ENCODE data around the gene G2E3.

Gene G2E3

GRCh38 chr14:30519961-30520360 lies 39.0 kb upstream of the G2E3 start:
- Histone ChIP-seq H2AFZ (ENCODE audit: low read depth, low read length) (no peak overlapping the region), H3K79me2 (ENCODE audit: insufficient read depth, low read length) (no peaks in the 10 kb centered on the region), H4K20me1 (ENCODE audit: insufficient read depth, low read length) (no peaks in the 10 kb centered on the region), H3K9ac (ENCODE audit: low read depth, low read length) (no peak overlapping the region), H3K27ac (ENCODE audit: low read length) (no peak overlapping the region), H3K4me2 (ENCODE audit: insufficient read depth, low read length) (no peak overlapping the region), H3K36me3 (ENCODE audit: insufficient read depth, low read length) (no peaks in the 10 kb centered on the region), H3K9me3 (ENCODE audit: insufficient read depth, low read length, severe bottlenecking) (no peaks in the 10 kb centered on the region), H3K4me3 (ENCODE audit: low read depth in 1 of 2, low read length in 2 of 2) (no peak overlapping the region), H3K4me1 (ENCODE audit: insufficient read depth, low read length) (peaks cover 5% of the 10 kb centered on the region; the same call in 1 of the 2 replicates), H3K27me3 (ENCODE audit: insufficient read depth, low read length, poor library complexity) (no peaks in the 10 kb centered on the region)
- ATAC-seq (ENCODE audit: insufficient read depth, low read depth) (no peak), DNase-seq (no peak)
- TF ChIP-seq EZH2 (IDR thresholded peaks at IDR 0.05; ENCODE audit: borderline replicate concordance, low read depth, low read length, severe bottlenecking) (no peak), CTCF (IDR thresholded peaks at IDR 0.05; ENCODE audit: borderline replicate concordance, extremely low read depth, low read length, poor library complexity, severe bottlenecking) (no peak)

DNA sequence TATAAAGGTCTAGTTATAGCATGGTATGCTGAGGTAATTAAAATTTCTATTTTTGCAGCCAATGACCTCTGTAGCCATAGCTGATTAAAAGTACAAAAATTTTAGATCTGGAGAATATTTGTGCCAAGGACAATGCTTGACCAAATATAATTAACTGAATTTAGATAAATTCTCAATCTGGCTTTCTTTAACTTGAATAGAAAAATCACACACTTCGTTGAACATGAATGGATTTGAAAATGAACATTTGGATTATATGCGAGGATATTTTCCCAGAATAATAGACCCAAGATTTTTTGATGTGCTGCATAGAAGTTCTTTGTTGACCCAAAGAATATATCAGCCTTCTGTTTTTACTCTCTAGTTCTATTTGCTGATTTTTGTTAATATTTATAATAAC lies 38.4 kb upstream of the G2E3 start:
- H3K79me2 ChIP-seq (ENCODE audit: insufficient read depth, low read length), result no peaks in the 10 kb centered on the region
- no peak for ATAC-seq (ENCODE audit: insufficient read depth, low read depth)

DNA sequence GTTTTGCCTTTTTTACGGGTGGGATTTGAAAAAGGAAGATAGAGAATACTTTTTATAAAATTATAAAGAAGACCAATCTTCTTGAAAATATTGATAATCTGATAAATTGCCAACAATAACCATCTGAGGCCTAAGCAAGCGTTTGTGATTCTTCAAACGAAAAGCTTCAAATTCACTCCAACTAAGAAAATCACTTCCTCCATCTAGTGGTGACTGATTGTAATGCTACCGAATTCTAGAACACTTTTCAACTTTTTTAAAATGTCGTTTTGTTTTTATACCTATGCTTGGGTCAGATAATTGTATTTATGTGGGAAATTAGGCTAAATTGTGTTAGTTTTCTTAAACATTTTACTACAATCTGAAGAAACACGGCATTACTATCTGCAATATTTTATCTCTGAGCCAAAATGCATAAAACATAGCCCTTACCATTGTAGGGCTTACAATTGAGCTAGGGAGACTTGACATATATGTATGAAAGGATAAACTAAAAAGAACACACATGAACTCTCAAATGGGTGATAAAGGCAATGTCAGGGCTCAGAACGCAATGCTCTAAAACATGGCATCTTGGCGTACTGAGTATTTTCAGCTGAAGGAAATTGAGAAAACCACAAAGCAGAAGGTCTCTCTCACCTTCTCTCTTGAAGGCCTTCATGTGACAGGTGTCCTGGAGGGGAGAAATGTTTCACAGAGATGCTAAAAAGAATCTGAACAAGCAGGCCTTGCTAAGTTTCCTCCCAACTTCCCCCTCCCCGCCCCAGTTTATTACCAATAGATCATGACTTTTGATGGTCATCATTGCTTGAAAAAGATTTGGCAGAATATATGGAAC lies 36.8 kb upstream of the G2E3 start:
- Histone ChIP-seq H3K36me3 (ENCODE audit: insufficient read depth, low read length) (no peaks in the 10 kb centered on the region), H4K20me1 (ENCODE audit: insufficient read depth, low read length) (no peaks in the 10 kb centered on the region), H3K9me3 (ENCODE audit: insufficient read depth, low read length, severe bottlenecking) (no peaks in the 10 kb centered on the region), H3K27me3 (ENCODE audit: insufficient read depth, low read length, poor library complexity) (no peaks in the 10 kb centered on the region), H3K4me3 (ENCODE audit: low read depth in 1 of 2, low read length in 2 of 2) (no peak overlapping the region), H3K4me1 (ENCODE audit: insufficient read depth, low read length) (peaks cover 5% of the 10 kb centered on the region; the same call in 1 of the 2 replicates), H3K9ac (ENCODE audit: low read depth, low read length) (no peak overlapping the region), H3K27ac (ENCODE audit: low read length) (no peak overlapping the region), H2AFZ (ENCODE audit: low read depth, low read length) (no peak overlapping the region), H3K79me2 (ENCODE audit: insufficient read depth, low read length) (no peaks in the 10 kb centered on the region), H3K4me2 (ENCODE audit: insufficient read depth, low read length) (no peak overlapping the region)
- no peak for DNase-seq
- no peak for TF ChIP-seq EZH2 (IDR thresholded peaks at IDR 0.05; ENCODE audit: borderline replicate concordance, low read depth, low read length, severe bottlenecking)
- peak; percentile 77 for TF ChIP-seq CTCF (IDR thresholded peaks at IDR 0.05; ENCODE audit: borderline replicate concordance, extremely low read depth, low read length, poor library complexity, severe bottlenecking)
- ATAC-seq (ENCODE audit: insufficient read depth, low read depth), result peak; percentile 40; the same call in 2 of the 3 replicates

More for the DNA sequence above, 38.4 kb upstream of the G2E3 start:
- Histone ChIP-seq H3K27me3 (ENCODE audit: insufficient read depth, low read length, poor library complexity) (no peaks in the 10 kb centered on the region), H3K4me3 (ENCODE audit: low read depth in 1 of 2, low read length in 2 of 2) (no peak overlapping the region), H2AFZ (ENCODE audit: low read depth, low read length) (no peak overlapping the region), H3K36me3 (ENCODE audit: insufficient read depth, low read length) (no peaks in the 10 kb centered on the region), H3K27ac (ENCODE audit: low read length) (no peak overlapping the region), H3K9me3 (ENCODE audit: insufficient read depth, low read length, severe bottlenecking) (no peaks in the 10 kb centered on the region), H4K20me1 (ENCODE audit: insufficient read depth, low read length) (no peaks in the 10 kb centered on the region), H3K9ac (ENCODE audit: low read depth, low read length) (no peak overlapping the region), H3K4me2 (ENCODE audit: insufficient read depth, low read length) (no peak overlapping the region), H3K4me1 (ENCODE audit: insufficient read depth, low read length) (peaks cover 5% of the 10 kb centered on the region; the same call in 1 of the 2 replicates)
- no peak for DNase-seq
- no peak for TF ChIP-seq CTCF (IDR thresholded peaks at IDR 0.05; ENCODE audit: borderline replicate concordance, extremely low read depth, low read length, poor library complexity, severe bottlenecking)
- TF ChIP-seq EZH2 (IDR thresholded peaks at IDR 0.05; ENCODE audit: borderline replicate concordance, low read depth, low read length, severe bottlenecking), result no peak
